HepG2 (cell line): ENCODE measurements around the gene OSM. TPM values are rescaled to one million over a fixed set of nuclear protein-coding genes. Genes with fewer than 3 reads are reported as not detected.

Source experiments
- ATAC-seq: fragments of 200-7000 bp; cut with Tn5 transposase; 3 replicates; pipeline ENCODE4 v1.9.1; 2020; ENCODE audit warnings: mild to moderate bottlenecking, moderate library complexity
- BruUV-seq: library from RNA; stranded (reverse); fragments of 400-500 nt; replicated peaks from 2 replicates; lab custom pipeline; 2021; lab: Mats Ljungman, UMichigan
- CTCF ChIA-PET: fragments of 300-600 bp; formaldehyde crosslinking; extraction: SDS; loops from one replicate; lab custom pipeline; 2021; ENCODE audit warnings: low total read pairs, inconsistent platforms, low intra/inter-chr PET ratio; lab: Yijun Ruan, JAX
- POLR2A ChIA-PET: fragments of 350-600 bp; sonication (Branson Sonifier 250); formaldehyde crosslinking; loops from one replicate; lab custom pipeline; 2020; ENCODE audit warnings: antibody characterized with exemption, inconsistent platforms; lab: Yijun Ruan, JAX
- DNase-seq: peaks from one replicate; pipeline ENCODE4 v3.0.0-alpha.2; 2015; ENCODE audit warnings: low spot score
- FAIRE-seq: peaks from 3 replicates; lab custom pipeline; 2011; peaks lifted over from hg19 to GRCh38; lab: Jason Lieb, UNC
- H2AFZ ChIP-seq: one replicate; pipeline ENCODE4 v1.6.1; 2011; ENCODE audit warnings: low read length, inconsistent platforms
- H3K27ac ChIP-seq: fragments of 300-600 bp; 3 replicates; pipeline ENCODE4 v1.8.0; 2011; ENCODE audit warnings: mixed run types, mild to moderate bottlenecking, mixed read lengths, low read length, inconsistent platforms; ENCODE audit not compliant: insufficient read depth; ENCODE audit errors: extremely low read length
- H3K27me3 ChIP-seq, 2 experiments: fragments of 200-600 bp in 1 of 2; 2 replicates in 1 of 2; 3 replicates in 1 of 2; pipeline versions ENCODE4 v1.6.0 to v1.8.0; 2011; ENCODE audit warnings: low read length in 2 of 2, mild to moderate bottlenecking in 2 of 2, moderate library complexity in 2 of 2, inconsistent platforms in 1 of 2; ENCODE audit not compliant: insufficient read depth in 2 of 2, control insufficient read depth in 1 of 2
- H3K36me3 ChIP-seq, 2 experiments: fragments of 200-600 bp in 1 of 2; replicated peaks in 1 of 2; 2 replicates in 1 of 2; 3 replicates in 1 of 2; pipeline versions ENCODE4 v1.5.1 to v1.8.0; 2011; ENCODE audit warnings: low read length in 2 of 2, inconsistent platforms in 1 of 2; ENCODE audit not compliant: insufficient read depth in 2 of 2, control insufficient read depth in 1 of 2
- H3K4me1 ChIP-seq: 2 replicates; pipeline ENCODE4 v1.5.1; 2012; ENCODE audit warnings: low read length, inconsistent platforms; ENCODE audit not compliant: insufficient read depth
- H3K4me2 ChIP-seq: 2 replicates; pipeline ENCODE4 v1.6.0; 2011; ENCODE audit warnings: low read depth, low read length, inconsistent platforms
- H3K4me3 ChIP-seq, 3 experiments: fragments of 200-600 bp in 1 of 3; sonication (generic), shearing (Covaris generic) in 1 of 3; replicated peaks in 1 of 3; 2 replicates each; pipeline ENCODE4 v1.5.1; 2011 to 2016; ENCODE audit warnings: low read length in 3 of 3, inconsistent platforms in 2 of 3, low read depth in 2 of 3, mild to moderate bottlenecking in 2 of 3, control low read depth in 1 of 3, mixed read lengths in 1 of 3; ENCODE audit not compliant: insufficient read depth in 1 of 3
- H3K79me2 ChIP-seq: one replicate; pipeline ENCODE4 v1.6.1; 2011; ENCODE audit warnings: low read length, inconsistent platforms; ENCODE audit not compliant: insufficient read depth
- H3K9ac ChIP-seq: 2 replicates; pipeline ENCODE4 v1.6.0; 2011; ENCODE audit warnings: mild to moderate bottlenecking, low read depth, low read length, inconsistent platforms; ENCODE audit not compliant: insufficient read depth
- H3K9me3 ChIP-seq: 2 replicates; pipeline ENCODE4 v1.5.1; 2012; ENCODE audit warnings: mild to moderate bottlenecking, low read length
- H4K20me1 ChIP-seq: 2 replicates; pipeline ENCODE4 v1.6.0; 2011; ENCODE audit warnings: inconsistent platforms, mild to moderate bottlenecking, low read length, moderate library complexity; ENCODE audit not compliant: insufficient read depth
- LCORL ChIP-seq, 2 experiments: fragments of 450-650 bp in 1 of 2; sonication (generic) in 1 of 2; formaldehyde crosslinking in 1 of 2; IDR thresholded peaks; 2 replicates each; pipeline versions ENCODE4 v1.5.0 to v1.6.1; 2017 to 2020; ENCODE audit warnings: antibody characterized with exemption in 1 of 2, missing genetic modification reagents in 1 of 2
- POLR2AphosphoS2 ChIP-seq: IDR thresholded peaks from 2 replicates; pipeline ENCODE4 v1.6.1; 2011; ENCODE audit warnings: low read depth, low read length, improper control_type of control experiment
- SAFB2 ChIP-seq: sonication (generic); formaldehyde crosslinking; IDR thresholded peaks from 2 replicates; pipeline ENCODE4 v1.5.1; 2020; ENCODE audit warnings: missing genetic modification reagents, low read depth, mild to moderate bottlenecking, borderline replicate concordance
- TGIF2 ChIP-seq: IDR thresholded peaks from 2 replicates; pipeline ENCODE4 v1.6.1; 2016; ENCODE audit warnings: control low read depth, missing compliant biosample characterization
- ZSCAN25 ChIP-seq: sonication (generic); formaldehyde crosslinking; IDR thresholded peaks from 2 replicates; pipeline ENCODE4 v1.8.0; 2022; ENCODE audit warnings: mild to moderate bottlenecking, missing genetic modification reagents
- WGBS: methylation state at CpG from one replicate; pipeline ENCODE4 v1.1.6; 2017; ENCODE audit warnings: low lambda C conversion rate; 5-methylcytosine and 5-hydroxymethylcytosine counted together
- in situ Hi-C: cut with HindIII; loops from 2 replicates; pipeline ENCODE4 v1.10.0; 2017; ENCODE audit warnings: low pct_unique_long_range_greater_than_20kb; ENCODE audit not compliant: extremely low pct_ligation_motif_present
- intact Hi-C: fragments of 100-400 bp; cut with micrococcal nuclease; formaldehyde crosslinking; loops from one replicate; pipeline ENCODE4 v1.10.0; 2022; ENCODE audit not compliant: unreplicated experiment
- polyA plus RNA-seq, 8 experiments: library from polyadenylated mRNA; depleted of rRNA in 3 of 8; stranded (reverse) in 7 of 8; unstranded in 1 of 8; fragments of >200 nt; fragmentation: Illumina TruSeq in 4 of 8; extraction: Trizol in 4 of 8; gene quantifications; 2 replicates each; pipeline versions ENCODE4 v1.2.1 to v1.2.3, GENCODE V29; 2011 to 2016; ENCODE audit warnings: low read depth in 4 of 8, missing spikeins in 1 of 8, mixed read lengths in 1 of 8; ENCODE audit not compliant: insufficient read depth in 1 of 8
- total RNA-seq, 5 experiments: library from RNA; depleted of rRNA; stranded (reverse); fragments of >200 nt; fragmentation: Illumina TruSeq; extraction: Trizol; gene quantifications; 2 replicates each; pipeline ENCODE4 v1.2.3, GENCODE V29; 2016; ENCODE audit warnings: low read depth in 1 of 5
- TF ChIP-seq, protein P1 (sequence below): sonication (generic); formaldehyde crosslinking; IDR thresholded peaks from 2 replicates; pipeline ENCODE4 v1.4.0; 2020; ENCODE audit warnings: missing genetic modification reagents, borderline replicate concordance

Gene OSM
- total and polyA plus RNA-seq, 2 of the 13 experiments (the other 11 are each of a cell fraction or from before 2014, with no cell fraction given), result not detected

DNA sequence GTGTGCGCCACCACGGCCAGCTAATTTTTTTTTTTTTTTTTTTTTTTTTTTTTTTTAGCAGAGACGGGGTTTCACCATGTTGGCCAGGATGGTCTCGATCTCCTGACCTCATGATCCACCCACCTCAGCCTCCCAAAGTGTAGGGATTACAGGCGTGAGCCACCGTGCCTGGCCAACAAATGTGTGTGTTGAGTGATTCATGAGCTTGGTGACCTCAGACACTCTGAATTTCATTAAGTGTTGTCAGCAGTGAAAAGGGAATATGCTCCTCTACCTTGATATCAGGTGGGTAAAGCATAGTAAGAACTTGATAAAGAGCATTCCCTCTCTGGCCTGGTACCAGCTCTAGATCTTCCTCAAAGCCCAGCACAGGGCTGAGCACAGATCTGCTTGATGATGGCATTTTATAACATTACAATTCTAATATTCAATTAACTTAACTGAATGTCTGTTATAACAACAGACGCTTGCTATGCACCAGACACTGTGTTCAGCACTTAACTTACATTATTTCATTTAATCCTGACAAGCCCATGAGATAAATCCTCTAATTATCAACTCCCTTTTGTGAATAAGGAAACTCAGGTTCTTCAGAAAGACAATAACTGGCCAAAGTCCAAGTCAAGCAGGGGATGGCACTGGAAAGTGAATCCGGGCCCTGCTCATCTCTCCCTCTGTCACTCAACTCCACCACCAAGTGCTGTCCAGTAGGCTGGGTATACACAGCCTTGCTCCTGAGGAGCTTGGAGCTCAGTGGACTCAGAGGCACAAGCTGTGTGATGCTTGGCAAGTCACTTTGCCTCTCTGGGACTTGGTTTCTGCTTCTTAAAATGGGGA is 47.1 kb upstream of the OSM start:
- ATAC-seq (no peak), FAIRE-seq (no peak), DNase-seq (no peak)
- H3K9me3 ChIP-seq, result no peaks in the 10 kb centered on the region
- TF ChIP-seq, protein P1, sequence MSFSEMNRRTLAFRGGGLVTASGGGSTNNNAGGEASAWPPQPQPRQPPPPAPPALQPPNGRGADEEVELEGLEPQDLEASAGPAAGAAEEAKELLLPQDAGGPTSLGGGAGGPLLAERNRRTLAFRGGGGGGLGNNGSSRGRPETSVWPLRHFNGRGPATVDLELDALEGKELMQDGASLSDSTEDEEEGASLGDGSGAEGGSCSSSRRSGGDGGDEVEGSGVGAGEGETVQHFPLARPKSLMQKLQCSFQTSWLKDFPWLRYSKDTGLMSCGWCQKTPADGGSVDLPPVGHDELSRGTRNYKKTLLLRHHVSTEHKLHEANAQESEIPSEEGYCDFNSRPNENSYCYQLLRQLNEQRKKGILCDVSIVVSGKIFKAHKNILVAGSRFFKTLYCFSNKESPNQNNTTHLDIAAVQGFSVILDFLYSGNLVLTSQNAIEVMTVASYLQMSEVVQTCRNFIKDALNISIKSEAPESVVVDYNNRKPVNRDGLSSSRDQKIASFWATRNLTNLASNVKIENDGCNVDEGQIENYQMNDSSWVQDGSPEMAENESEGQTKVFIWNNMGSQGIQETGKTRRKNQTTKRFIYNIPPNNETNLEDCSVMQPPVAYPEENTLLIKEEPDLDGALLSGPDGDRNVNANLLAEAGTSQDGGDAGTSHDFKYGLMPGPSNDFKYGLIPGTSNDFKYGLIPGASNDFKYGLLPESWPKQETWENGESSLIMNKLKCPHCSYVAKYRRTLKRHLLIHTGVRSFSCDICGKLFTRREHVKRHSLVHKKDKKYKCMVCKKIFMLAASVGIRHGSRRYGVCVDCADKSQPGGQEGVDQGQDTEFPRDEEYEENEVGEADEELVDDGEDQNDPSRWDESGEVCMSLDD (CRISPR knock-in tag), result no peak
- TF ChIP-seq SAFB2 (CRISPR knock-in tag) (no peak), POLR2AphosphoS2 (no peak), ZSCAN25 (no peak), TGIF2 (CRISPR knock-in tag) (no peak), LCORL (IDR thresholded peaks at IDR 0.05) (no peak), LCORL (CRISPR knock-in tag; IDR thresholded peaks at IDR 0.05) (no peak)
- no TSS peak for BruUV-seq
- 94% methylated on average over 7 of the region's 8 CpGs for WGBS
- no peaks in the 10 kb centered on the region for H3K27me3 ChIP-seq
- intact Hi-C loops, result no loop called here
- no peak overlapping the region for H3K4me2 ChIP-seq
- H4K20me1 ChIP-seq, result no peaks in the 10 kb centered on the region
- no peaks in the 10 kb centered on the region for H3K79me2 ChIP-seq
- no peak overlapping the region for H3K9ac ChIP-seq
- ChIA-PET CTCF (no interaction called here), POLR2A (interaction anchor here (0.7 kb wide), 1 partner anchor 66 kb away, joined by 3 read pairs; no protein-coding TSS in a partner anchor)
- H3K36me3 ChIP-seq, result no peaks in the 10 kb centered on the region
- H3K27ac ChIP-seq, result no peak overlapping the region
- no peak overlapping the region for H2AFZ ChIP-seq
- in situ Hi-C loops, result no loop called here
- peaks cover 35% of the 10 kb centered on the region for H3K4me1 ChIP-seq
- no peak overlapping the region for H3K4me3 ChIP-seq
